Activated T-helper 17 cell treated with anti-CD3 and anti-CD28 coated beads, Interleukin-2, amount 50 U/mL, for 72 hours (primary cell): ENCODE data around the gene TDP1. TPM values are rescaled to one million over a fixed set of nuclear protein-coding genes. Genes with fewer than 3 reads are reported as not detected.

ENCODE experiments used
- ATAC-seq: fragments of 150-1000 bp; cut with Tn5 transposase; replicated peaks from 2 replicates; pipeline ENCODE4 v1.10.0; 2021; ENCODE audit warnings: mild to moderate bottlenecking, moderate library complexity
- H3K27ac Mint-ChIP-seq: one replicate; pipeline ENCODE4 v1.8.0; 2022; ENCODE audit warnings: mixed read lengths
- H3K27me3 Mint-ChIP-seq: one replicate; pipeline ENCODE4 v1.8.0; 2022; ENCODE audit warnings: mixed read lengths
- H3K36me3 Mint-ChIP-seq: one replicate; pipeline ENCODE4 v1.8.0; 2022; ENCODE audit warnings: low read depth, mild to moderate bottlenecking, mixed read lengths
- H3K4me1 Mint-ChIP-seq: one replicate; pipeline ENCODE4 v1.8.0; 2022; ENCODE audit warnings: mixed read lengths
- H3K4me3 Mint-ChIP-seq: one replicate; pipeline ENCODE4 v1.8.0; 2022; ENCODE audit warnings: mild to moderate bottlenecking, mixed read lengths
- H3K9me3 Mint-ChIP-seq: one replicate; pipeline ENCODE4 v1.8.0; 2022; ENCODE audit warnings: mixed read lengths
- total RNA-seq, 2 donors: library from RNA; stranded (reverse); gene quantifications; one replicate each; pipeline ENCODE4 v1.2.3, GENCODE V29; 2022

The TDP1 gene
- total RNA-seq, result 10 to 100 TPM; 82.8 to 98.3 TPM

GRCh38 chr14:89955745-89956660 is at the start of gene TDP1:
Gene TDP1, plus strand, starts transcription at chr14:89955927. Its CDS starts 7,188 bp downstream, at chr14:89963115.
- peak; percentile 72 for ATAC-seq
- Mint-ChIP-seq H3K36me3 (peaks cover 50% of the 10 kb centered on the region), H3K27ac (peak within 1 kb of the TSS; percentile 95), H3K9me3 (no peaks in the 10 kb centered on the region), H3K27me3 (no peaks in the 10 kb centered on the region), H3K4me1 (peaks cover 35% of the 10 kb centered on the region), H3K4me3 (peak within 1 kb of the TSS; percentile 91)

- Mint-ChIP-seq H3K4me1 (peaks cover 21% of the 10 kb centered on the region), H3K9me3 (no peaks in the 10 kb centered on the region), H3K36me3 (no peaks in the 10 kb centered on the region), H3K27me3 (peaks cover 8% of the 10 kb centered on the region), H3K27ac (no peak overlapping the region), H3K4me3 (no peak overlapping the region)
- ATAC-seq, result no peak
Measured at GRCh38 chr14:89906000-89906399, 49.7 kb upstream of the TDP1 start.

GRCh38 chr14:89907655-89908054 is 48.1 kb upstream of the TDP1 start:
- Mint-ChIP-seq H3K27me3 (peaks cover 8% of the 10 kb centered on the region), H3K36me3 (no peaks in the 10 kb centered on the region), H3K27ac (no peak overlapping the region), H3K9me3 (no peaks in the 10 kb centered on the region), H3K4me3 (no peak overlapping the region), H3K4me1 (peaks cover 21% of the 10 kb centered on the region)
- ATAC-seq, result no peak

- H3K4me3 Mint-ChIP-seq, result no peak overlapping the region
- H3K9me3 Mint-ChIP-seq, result no peaks in the 10 kb centered on the region
- H3K27ac Mint-ChIP-seq, result no peak overlapping the region
- H3K4me1 Mint-ChIP-seq, result peaks cover 11% of the 10 kb centered on the region
- no peak for ATAC-seq
- H3K27me3 Mint-ChIP-seq, result peaks cover 8% of the 10 kb centered on the region
- H3K36me3 Mint-ChIP-seq, result no peaks in the 10 kb centered on the region
Measured at GRCh38 chr14:89908712-89909450, 46.8 kb upstream of the TDP1 start.

GRCh38 chr14:89909586-89909985 is 46.1 kb upstream of the TDP1 start:
- no peaks in the 10 kb centered on the region for H3K36me3 Mint-ChIP-seq

GRCh38 chr14:89910691-89911009 is 45.1 kb upstream of the TDP1 start:
- Mint-ChIP-seq H3K4me1 (peaks cover 2% of the 10 kb centered on the region), H3K27me3 (peaks cover 1% of the 10 kb centered on the region), H3K36me3 (no peaks in the 10 kb centered on the region), H3K4me3 (no peak overlapping the region), H3K9me3 (no peaks in the 10 kb centered on the region), H3K27ac (no peak overlapping the region)
- ATAC-seq, result no peak

More at GRCh38 chr14:89909586-89909985, 46.1 kb upstream of the TDP1 start:
- Mint-ChIP-seq H3K9me3 (no peaks in the 10 kb centered on the region), H3K4me3 (no peak overlapping the region), H3K27ac (no peak overlapping the region), H3K4me1 (peaks cover 7% of the 10 kb centered on the region), H3K27me3 (peaks cover 8% of the 10 kb centered on the region)
- ATAC-seq, result no peak

- no peaks in the 10 kb centered on the region for H3K27me3 Mint-ChIP-seq
- no peak overlapping the region for H3K27ac Mint-ChIP-seq
- no peaks in the 10 kb centered on the region for H3K36me3 Mint-ChIP-seq
- H3K4me1 Mint-ChIP-seq, result no peaks in the 10 kb centered on the region
- no peak for ATAC-seq
- H3K4me3 Mint-ChIP-seq, result no peak overlapping the region
- H3K9me3 Mint-ChIP-seq, result no peaks in the 10 kb centered on the region
Measured at GRCh38 chr14:89911010-89911919, 44.5 kb upstream of the TDP1 start.

GRCh38 chr14:89912221-89912620 is 43.5 kb upstream of the TDP1 start:
- H3K4me1 Mint-ChIP-seq, result no peaks in the 10 kb centered on the region
- H3K9me3 Mint-ChIP-seq, result no peaks in the 10 kb centered on the region
- no peaks in the 10 kb centered on the region for H3K36me3 Mint-ChIP-seq
- ATAC-seq, result no peak
- H3K27ac Mint-ChIP-seq, result no peak overlapping the region
- H3K4me3 Mint-ChIP-seq, result no peak overlapping the region
- H3K27me3 Mint-ChIP-seq, result no peaks in the 10 kb centered on the region

- ATAC-seq, result no peak
- H3K4me1 Mint-ChIP-seq, result no peaks in the 10 kb centered on the region
- no peaks in the 10 kb centered on the region for H3K36me3 Mint-ChIP-seq
- no peaks in the 10 kb centered on the region for H3K9me3 Mint-ChIP-seq
- no peak overlapping the region for H3K27ac Mint-ChIP-seq
- no peak overlapping the region for H3K4me3 Mint-ChIP-seq
- H3K27me3 Mint-ChIP-seq, result no peaks in the 10 kb centered on the region
Measured at GRCh38 chr14:89912667-89913211, 43.0 kb upstream of the TDP1 start.

GRCh38 chr14:89915114-89915878 is 40.4 kb upstream of the TDP1 start:
- no peak overlapping the region for H3K4me3 Mint-ChIP-seq
- no peak overlapping the region for H3K27ac Mint-ChIP-seq
- ATAC-seq, result peak; percentile 39
- no peaks in the 10 kb centered on the region for H3K27me3 Mint-ChIP-seq
- no peaks in the 10 kb centered on the region for H3K4me1 Mint-ChIP-seq
- no peaks in the 10 kb centered on the region for H3K9me3 Mint-ChIP-seq
- H3K36me3 Mint-ChIP-seq, result no peaks in the 10 kb centered on the region

GRCh38 chr14:89918721-89919120 is 37.0 kb upstream of the TDP1 start:
- Mint-ChIP-seq H3K4me1 (no peaks in the 10 kb centered on the region), H3K9me3 (no peaks in the 10 kb centered on the region), H3K27ac (no peak overlapping the region), H3K36me3 (no peaks in the 10 kb centered on the region), H3K4me3 (no peak overlapping the region), H3K27me3 (no peaks in the 10 kb centered on the region)
- ATAC-seq, result no peak

- Mint-ChIP-seq H3K4me1 (no peaks in the 10 kb centered on the region), H3K9me3 (no peaks in the 10 kb centered on the region), H3K4me3 (no peak overlapping the region), H3K27me3 (no peaks in the 10 kb centered on the region), H3K27ac (no peak overlapping the region), H3K36me3 (no peaks in the 10 kb centered on the region)
- no peak for ATAC-seq
Measured at GRCh38 chr14:89920056-89920455, 35.7 kb upstream of the TDP1 start.

GRCh38 chr14:89921346-89921745 is 34.4 kb upstream of the TDP1 start:
- Mint-ChIP-seq H3K4me1 (no peaks in the 10 kb centered on the region), H3K4me3 (no peak overlapping the region), H3K27ac (no peak overlapping the region), H3K9me3 (no peaks in the 10 kb centered on the region), H3K36me3 (no peaks in the 10 kb centered on the region), H3K27me3 (no peaks in the 10 kb centered on the region)
- ATAC-seq, result no peak
